NT2/D1 (cell line): ENCODE results near the gene PCDHA1.
A peak's percentile ranks its signal among the peaks of the same experiment; 100 is the strongest.

Source experiments
- DNase-seq: peaks from one replicate; pipeline ENCODE4 v3.0.0-alpha.2; 2011; ENCODE audit warnings: low read depth, low spot score
- H3K27me3 ChIP-seq: 2 replicates; pipeline ENCODE4 v1.6.0; 2011; ENCODE audit warnings: mild to moderate bottlenecking; ENCODE audit not compliant: insufficient read length, insufficient read depth
- H3K36me3 ChIP-seq: 2 replicates; pipeline ENCODE4 v1.6.1; 2011; ENCODE audit warnings: mild to moderate bottlenecking, low read length, mixed read lengths; ENCODE audit not compliant: insufficient read depth, insufficient read length
- H3K4me1 ChIP-seq: 2 replicates; pipeline ENCODE4 v1.5.1; 2011; ENCODE audit not compliant: insufficient read depth, insufficient read length
- H3K4me3 ChIP-seq: 2 replicates; pipeline ENCODE4 v1.5.1; 2011; ENCODE audit warnings: low read depth; ENCODE audit not compliant: insufficient read length
- H3K9ac ChIP-seq: 2 replicates; pipeline ENCODE4 v1.6.0; 2011; ENCODE audit warnings: low read depth; ENCODE audit not compliant: insufficient read length
- H3K9me3 ChIP-seq: 2 replicates; pipeline ENCODE4 v1.5.1; 2011; ENCODE audit warnings: mild to moderate bottlenecking, low read length; ENCODE audit not compliant: insufficient read depth
- SUZ12 ChIP-seq: IDR thresholded peaks from 2 replicates; pipeline ENCODE4 v1.6.1; 2011; ENCODE audit not compliant: insufficient read length, insufficient read depth; ENCODE audit errors: extremely low read depth
- YY1 ChIP-seq: IDR thresholded peaks from 2 replicates; pipeline ENCODE4 v1.6.1; 2011; ENCODE audit not compliant: insufficient read length, insufficient read depth
- ZNF274 ChIP-seq: IDR thresholded peaks from 2 replicates; pipeline ENCODE4 v1.6.1; 2011; ENCODE audit warnings: mild to moderate bottlenecking, low read depth, low read length

PCDHA1 gene

DNA sequence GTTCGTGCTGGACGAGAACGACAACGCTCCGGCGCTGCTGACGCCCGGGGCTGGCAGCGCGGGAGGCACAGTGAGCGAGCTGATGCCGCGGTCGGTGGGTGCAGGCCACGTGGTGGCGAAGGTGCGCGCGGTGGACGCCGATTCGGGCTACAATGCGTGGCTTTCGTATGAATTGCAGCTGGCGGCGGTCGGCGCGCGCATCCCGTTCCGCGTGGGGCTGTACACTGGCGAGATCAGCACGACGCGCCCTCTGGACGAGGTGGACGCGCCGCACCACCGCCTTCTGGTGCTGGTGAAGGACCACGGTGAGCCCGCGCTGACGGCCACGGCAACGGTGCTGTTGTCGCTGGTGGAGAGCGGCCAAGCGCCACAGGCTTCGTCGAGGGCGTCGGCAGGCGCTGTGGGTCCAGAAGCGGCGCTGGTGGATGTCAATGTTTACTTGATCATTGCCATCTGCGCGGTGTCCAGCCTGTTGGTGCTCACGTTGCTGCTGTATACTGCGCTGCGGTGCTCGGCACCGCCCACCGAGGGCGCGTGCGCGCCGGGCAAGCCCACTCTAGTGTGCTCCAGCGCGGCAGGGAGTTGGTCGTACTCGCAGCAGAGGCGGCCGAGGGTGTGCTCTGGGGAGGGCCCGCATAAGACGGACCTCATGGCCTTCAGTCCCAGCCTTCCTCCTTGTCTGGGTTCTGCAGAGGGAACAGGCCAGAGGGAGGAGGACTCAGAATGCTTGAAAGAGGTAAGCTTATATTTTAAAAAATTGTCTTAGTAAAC, 98.2 kb downstream of the PCDHA1 start:
- Histone ChIP-seq H3K9ac (no peak overlapping the region), H3K36me3 (peaks cover 4% of the 10 kb centered on the region), H3K4me3 (no peak overlapping the region), H3K9me3 (peaks cover 9% of the 10 kb centered on the region; the same call in 1 of the 2 replicates), H3K4me1 (no peaks in the 10 kb centered on the region), H3K27me3 (no peaks in the 10 kb centered on the region)
- no peak for DNase-seq
- TF ChIP-seq ZNF274 (no peak), YY1 (no peak), SUZ12 (no peak)

DNA sequence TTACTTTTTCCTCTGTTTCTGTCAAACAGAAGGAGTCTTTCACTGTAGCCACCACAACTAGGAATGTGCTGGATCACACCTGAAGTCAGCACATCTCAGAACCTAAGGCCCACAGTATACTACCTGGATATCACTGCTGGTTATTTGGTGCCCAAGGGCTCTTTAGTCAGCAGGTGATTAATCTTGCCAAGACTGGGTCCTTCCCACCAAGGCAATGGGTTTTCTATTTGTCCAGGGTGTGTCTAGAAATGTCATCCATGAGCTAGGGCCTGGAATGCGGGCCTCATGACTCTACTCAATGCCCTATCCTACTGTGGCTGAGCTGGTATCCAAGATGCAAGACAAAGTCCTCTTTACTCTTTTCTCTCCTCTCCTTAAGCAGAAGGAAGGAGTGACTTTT, 130.4 kb downstream of the PCDHA1 start:
- DNase-seq: no peak
- H3K27me3 ChIP-seq: no peaks in the 10 kb centered on the region
- TF ChIP-seq SUZ12: no peak
- no peak for TF ChIP-seq YY1
- TF ChIP-seq ZNF274: no peak
- H3K36me3 ChIP-seq: no peaks in the 10 kb centered on the region
- H3K9me3 ChIP-seq: no peaks in the 10 kb centered on the region
- no peak overlapping the region for H3K4me3 ChIP-seq
- H3K4me1 ChIP-seq: no peaks in the 10 kb centered on the region
- H3K9ac ChIP-seq: no peak overlapping the region

DNA sequence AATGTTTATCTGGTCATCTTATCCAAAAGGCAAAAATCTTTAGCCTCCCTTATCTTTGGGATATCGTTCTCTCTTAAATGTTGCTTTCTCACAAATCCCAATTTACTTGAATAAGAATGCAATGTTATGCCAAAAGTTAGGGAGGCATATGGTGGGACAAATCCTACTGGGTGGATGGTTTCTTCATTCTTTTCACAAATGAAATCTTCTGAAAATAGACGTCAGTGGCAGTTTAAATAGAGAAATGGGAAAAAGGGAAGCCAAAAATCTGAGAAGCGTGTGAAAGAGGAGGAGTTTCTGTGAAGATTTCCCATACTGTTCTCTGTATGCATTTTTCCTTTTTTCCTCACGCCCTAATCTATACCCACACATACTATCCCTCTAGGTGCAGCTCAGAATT, 137.7 kb downstream of the PCDHA1 start:
- peaks cover 17% of the 10 kb centered on the region for H3K27me3 ChIP-seq
- no peak for TF ChIP-seq YY1
- no peak overlapping the region for H3K4me3 ChIP-seq
- no peak overlapping the region for H3K9ac ChIP-seq
- peaks cover 7% of the 10 kb centered on the region for H3K4me1 ChIP-seq
- H3K9me3 ChIP-seq: peaks cover 16% of the 10 kb centered on the region; the same call in 1 of the 2 replicates
- no peaks in the 10 kb centered on the region for H3K36me3 ChIP-seq
- DNase-seq: no peak

DNA sequence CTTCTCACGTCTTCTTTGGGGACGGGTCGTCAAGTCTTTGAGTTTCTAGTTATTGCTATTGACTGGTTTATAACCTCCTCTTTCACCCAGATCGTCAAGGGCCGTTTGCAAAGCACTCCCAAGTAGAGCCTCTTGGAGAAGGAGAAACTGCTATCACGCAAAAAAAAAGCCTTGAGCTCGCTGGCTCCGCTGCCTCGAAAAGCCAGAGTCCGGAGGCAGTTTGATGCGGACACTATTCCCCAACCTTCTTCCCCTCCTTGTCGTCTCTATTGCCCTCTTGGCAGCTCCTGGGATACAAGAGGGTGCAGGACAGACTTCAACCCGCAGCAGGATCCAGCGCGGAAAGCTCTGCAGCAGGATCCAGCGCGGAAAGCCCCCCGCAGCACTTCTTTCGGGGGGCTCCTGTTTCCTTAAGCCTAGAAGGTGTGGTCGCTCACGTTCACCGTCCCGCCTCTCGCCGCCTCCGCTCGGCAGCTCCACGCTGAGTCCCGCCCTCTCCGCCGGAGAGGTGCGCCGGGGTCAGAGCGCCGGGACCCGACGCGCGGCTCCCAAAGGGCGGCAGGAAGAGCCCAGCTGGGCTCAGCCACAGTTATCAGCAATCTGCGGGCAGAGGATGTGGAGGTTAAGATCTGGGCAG, 140.0 kb downstream of the PCDHA1 start, which contains the start of gene PCDHAC1:
Gene PCDHAC1 (plus strand): TSS at position 494 of the 637 bp plus-strand sequence. CDS start 594 bp downstream, outside the sequence.
- Histone ChIP-seq H3K4me1 (peaks cover 7% of the 10 kb centered on the region), H3K27me3 (peaks cover 17% of the 10 kb centered on the region), H3K4me3 (peak within 1 kb of the TSS; percentile 58), H3K9ac (peak within 1 kb of the TSS; percentile 82), H3K9me3 (peaks cover 20% of the 10 kb centered on the region; the same call in 1 of the 2 replicates), H3K36me3 (no peaks in the 10 kb centered on the region)
- DNase-seq: peak; percentile 39
- TF ChIP-seq ZNF274: no peak
- TF ChIP-seq YY1: no peak
- no peak for TF ChIP-seq SUZ12

DNA sequence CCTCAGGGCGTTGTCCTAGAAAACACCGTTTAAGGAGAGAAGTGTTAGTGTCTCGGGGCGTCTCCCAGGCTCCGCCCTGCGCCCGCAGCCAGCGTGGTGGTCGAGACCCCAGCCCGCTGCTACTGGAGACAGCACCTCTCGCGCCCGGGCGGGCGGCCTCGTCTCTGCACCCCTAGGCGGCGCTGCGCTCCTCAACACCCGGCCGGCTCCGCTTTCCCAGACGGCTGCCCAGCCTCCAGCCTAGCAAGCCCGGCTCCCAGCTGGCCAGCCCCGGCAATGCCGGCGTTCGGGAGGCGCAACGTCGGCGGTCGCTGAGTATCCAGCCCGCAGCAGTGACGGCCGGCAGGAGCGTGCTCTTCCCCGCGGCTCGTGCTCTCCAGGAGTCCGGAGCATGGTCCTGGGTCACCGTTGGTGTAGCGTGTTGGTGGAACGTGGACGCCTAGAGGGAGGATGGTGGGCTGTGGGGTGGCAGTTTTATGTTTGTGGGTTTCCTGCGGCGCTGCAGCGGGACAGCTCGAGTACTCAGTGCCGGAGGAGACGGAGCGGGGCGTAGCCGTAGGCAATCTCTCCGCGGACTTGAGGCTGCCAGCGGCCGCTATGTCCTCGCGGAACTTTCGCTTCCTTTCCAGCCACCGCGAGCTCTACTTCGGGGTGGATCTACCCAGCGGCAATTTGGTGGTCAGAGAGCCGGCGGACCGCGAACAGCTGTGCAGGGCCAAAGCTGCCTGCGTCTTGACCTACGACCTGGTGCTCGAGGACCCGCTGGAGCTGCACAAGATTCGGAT, 140.7 kb downstream of the PCDHA1 start:
- TF ChIP-seq YY1 (no peak), ZNF274 (no peak), SUZ12 (no peak)
- peaks cover 7% of the 10 kb centered on the region for H3K4me1 ChIP-seq
- peak; percentile 86 for DNase-seq
- peak overlapping the region; percentile 82 for H3K9ac ChIP-seq
- peaks cover 20% of the 10 kb centered on the region; the same call in 1 of the 2 replicates for H3K9me3 ChIP-seq
- peak overlapping the region; percentile 58 for H3K4me3 ChIP-seq
- peaks cover 17% of the 10 kb centered on the region for H3K27me3 ChIP-seq
- no peaks in the 10 kb centered on the region for H3K36me3 ChIP-seq

DNA sequence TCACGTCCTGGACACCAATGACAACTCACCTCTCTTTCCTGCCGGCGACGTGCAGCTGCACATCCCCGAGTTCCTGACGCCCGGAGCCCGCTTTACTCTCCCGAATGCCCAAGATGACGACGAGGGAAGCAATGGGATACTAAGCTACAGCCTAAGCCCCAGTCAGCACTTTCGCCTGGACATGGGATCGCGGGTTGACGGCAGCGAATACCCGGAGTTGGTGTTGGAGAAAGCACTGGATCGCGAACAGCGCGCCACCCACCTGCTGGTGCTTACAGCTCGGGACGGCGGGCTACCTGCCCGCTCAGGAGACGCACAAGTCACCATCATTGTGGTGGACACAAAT, 141.3 kb downstream of the PCDHA1 start:
- no peak for TF ChIP-seq YY1
- TF ChIP-seq ZNF274: no peak
- no peak for TF ChIP-seq SUZ12
- DNase-seq: peak; percentile 0
- Histone ChIP-seq H3K4me1 (peaks cover 7% of the 10 kb centered on the region), H3K9me3 (peaks cover 20% of the 10 kb centered on the region; the same call in 1 of the 2 replicates), H3K27me3 (peaks cover 17% of the 10 kb centered on the region), H3K9ac (peak overlapping the region; percentile 82), H3K4me3 (peak overlapping the region; percentile 58), H3K36me3 (no peaks in the 10 kb centered on the region)
